Tibial nerve (tissue), 4 donors: ENCODE results near the gene TPSD1. TPM values are rescaled to one million over a fixed set of nuclear protein-coding genes. Genes with fewer than 3 reads are reported as not detected.

ENCODE experiments used
- DNase-seq, 2 donors: peaks; one replicate each; pipeline ENCODE4 v3.0.0-alpha.2; 2019; ENCODE audit warnings: low spot score in 2 of 2
- H3K27ac ChIP-seq, 4 donors: fragments of 200-600 bp; sonication (generic) in 3 of 4; one replicate each; pipeline ENCODE4 v1.5.1; 2017 to 2019; ENCODE audit warnings: mild to moderate bottlenecking in 1 of 4
- H3K27me3 ChIP-seq, 2 donors: fragments of 200-600 bp; sonication (generic) in 1 of 2; one replicate each; pipeline versions ENCODE4 v1.5.1 to v1.6.0; 2017 to 2019
- H3K36me3 ChIP-seq, 3 donors: fragments of 200-600 bp; sonication (generic); one replicate each; pipeline ENCODE4 v1.5.1; 2018 to 2019
- H3K4me1 ChIP-seq, 4 donors: fragments of 200-600 bp; sonication (generic) in 3 of 4; one replicate each; pipeline ENCODE4 v1.5.1; 2017 to 2019
- H3K4me3 ChIP-seq, 4 donors: fragments of 200-600 bp; sonication (generic) in 3 of 4; one replicate each; pipeline ENCODE4 v1.5.1; 2017 to 2019; ENCODE audit warnings: mild to moderate bottlenecking in 1 of 4, moderate library complexity in 1 of 4
- H3K9me3 ChIP-seq, 4 donors: fragments of 200-600 bp; sonication (generic) in 3 of 4; one replicate each; pipeline ENCODE4 v1.5.1; 2017 to 2019
- CTCF ChIP-seq, 5 experiments: fragments of 200-600 bp in 3 of 5; fragments of 450-650 bp in 2 of 5; sonication (generic) in 3 of 5; IDR thresholded peaks; one replicate each; pipeline ENCODE4 v1.5.1; 2016 to 2019; ENCODE audit warnings: antibody characterized with exemption in 5 of 5, mild to moderate bottlenecking in 3 of 5, moderate library complexity in 2 of 5
- EP300 ChIP-seq, 2 donors: sonication (generic); formaldehyde crosslinking; IDR thresholded peaks; one replicate each; pipeline ENCODE4 v1.6.1; 2017; ENCODE audit warnings: antibody characterized with exemption in 2 of 2, mild to moderate bottlenecking in 1 of 2
- POLR2A ChIP-seq, 2 donors: fragments of 450-650 bp; IDR thresholded peaks; one replicate each; pipeline ENCODE4 v1.6.1; 2017; ENCODE audit warnings: antibody characterized with exemption in 2 of 2, mild to moderate bottlenecking in 2 of 2, moderate library complexity in 2 of 2
- WGBS, 2 donors: methylation state at CpG; one replicate each; pipeline ENCODE4 v1.1.5; 2018; 5-methylcytosine and 5-hydroxymethylcytosine counted together
- total RNA-seq, 4 donors: library from RNA; depleted of rRNA; stranded (reverse); fragments of >200 nt; gene quantifications; one replicate each; pipeline ENCODE4 v1.1.0, GENCODE V29; 2016

Gene TPSD1
- total RNA-seq, 4 donors from 2014 or later: 2.7 to 14.0 (median 6.3) TPM; not detected in 1

DNA sequence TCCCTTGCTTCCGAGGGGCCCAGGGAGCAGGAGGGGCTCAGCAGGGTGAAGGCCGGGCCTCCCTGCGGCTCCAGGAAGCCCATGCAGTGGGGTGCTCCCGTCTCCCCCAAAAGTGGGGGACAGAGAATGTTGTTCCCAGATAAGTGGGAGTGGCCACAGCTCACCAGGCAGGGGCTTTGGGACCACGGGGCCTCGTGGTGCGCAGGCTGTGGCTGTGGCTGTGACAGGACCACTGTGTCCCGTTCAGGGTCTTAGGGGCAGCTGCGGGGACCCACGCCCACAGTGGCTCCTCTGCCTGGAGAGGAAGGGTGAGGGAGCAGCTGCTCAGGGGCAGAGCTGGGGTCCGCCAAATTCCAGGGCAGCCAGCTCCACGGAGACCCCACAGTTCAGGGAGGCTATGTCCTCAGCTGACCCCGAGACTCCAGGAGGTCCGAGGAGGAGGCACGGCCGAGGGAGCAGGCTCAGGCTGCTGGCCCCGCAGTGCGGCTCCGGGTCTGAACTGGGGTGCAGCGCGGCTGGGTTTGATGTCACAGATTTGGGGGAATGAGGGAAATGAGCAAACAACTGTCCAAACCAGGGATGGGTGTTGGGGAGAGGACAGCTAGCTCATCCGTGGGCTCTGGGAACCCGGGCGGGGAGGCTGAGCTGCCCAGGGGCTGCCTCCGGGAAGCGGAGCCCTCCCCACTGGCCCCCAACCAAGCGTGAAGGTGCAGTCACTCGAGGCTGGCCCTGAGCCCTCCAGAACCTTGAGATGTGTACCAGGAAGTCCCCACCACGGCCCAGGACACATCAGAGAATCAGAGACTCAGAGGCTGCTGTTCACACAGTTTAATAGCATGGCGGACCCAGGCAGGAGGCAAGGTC lies 23.4 kb downstream of the TPSD1 start:
- peaks cover 0 to 71% of the 10 kb centered on the region in 2 donors for H3K27me3 ChIP-seq

DNA sequence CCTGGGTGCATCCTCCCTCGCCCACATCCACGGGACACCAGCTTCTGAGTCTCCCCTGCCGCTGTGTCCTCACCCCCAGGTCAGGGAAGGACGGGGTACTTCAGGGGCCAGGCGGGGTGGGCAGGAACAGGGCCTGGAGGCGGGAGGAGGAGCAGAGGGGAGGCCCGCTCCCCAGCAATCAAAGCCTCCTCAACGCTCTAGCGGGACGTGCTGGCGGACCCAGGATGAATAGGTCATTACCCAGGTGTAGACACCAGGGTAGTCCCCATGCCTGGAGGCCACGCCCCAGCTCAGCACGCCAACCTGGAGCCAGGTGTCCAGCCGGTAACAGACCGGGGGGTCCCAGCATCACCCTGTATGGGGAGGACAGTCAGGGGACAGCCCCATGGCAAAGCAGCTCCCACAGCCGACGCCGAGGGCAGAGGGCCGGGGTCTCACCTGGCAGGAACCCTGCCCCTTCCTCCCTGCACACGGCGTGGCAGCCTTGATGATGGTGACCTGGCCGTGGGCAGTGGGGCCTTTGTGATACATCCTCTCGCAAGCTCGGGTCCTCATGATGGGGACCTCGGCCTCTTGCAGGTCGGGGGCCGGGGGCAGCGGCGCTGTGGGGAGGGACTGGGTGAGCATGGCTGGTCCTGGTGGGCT lies 24.2 kb downstream of the TPSD1 start:
- Histone ChIP-seq H3K4me3 (no peak overlapping the region), H3K4me1 (no peaks in the 10 kb centered on the region), H3K36me3 (no peaks in the 10 kb centered on the region), H3K27me3 (peaks cover 0 to 74% of the 10 kb centered on the region in 2 donors), H3K9me3 (no peaks in the 10 kb centered on the region), H3K27ac (no peak overlapping the region)
- DNase-seq: no peak
- WGBS, 2 donors: 75 to 79% methylated on average over 21 to 22 of the region's 29 CpGs
- TF ChIP-seq CTCF (IDR thresholded peaks at IDR 0.05): no peak
- TF ChIP-seq POLR2A (IDR thresholded peaks at IDR 0.05): no peak
- no peak for TF ChIP-seq EP300 (IDR thresholded peaks at IDR 0.05)

More for the DNA sequence above, 23.4 kb downstream of the TPSD1 start:
- WGBS, 2 donors: 73 to 78% methylated on average over 22 to 28 of the region's 30 CpGs
- DNase-seq: no peak
- no peaks in the 10 kb centered on the region for H3K36me3 ChIP-seq
- no peak overlapping the region for H3K4me3 ChIP-seq
- no peaks in the 10 kb centered on the region for H3K4me1 ChIP-seq
- TF ChIP-seq CTCF (IDR thresholded peaks at IDR 0.05) (no peak), EP300 (IDR thresholded peaks at IDR 0.05) (no peak), POLR2A (IDR thresholded peaks at IDR 0.05) (no peak)
- no peaks in the 10 kb centered on the region for H3K9me3 ChIP-seq
- no peak overlapping the region for H3K27ac ChIP-seq

- H3K27ac ChIP-seq: no peak overlapping the region
- 71 to 86% methylated on average over 8 of the region's 8 CpGs for WGBS, 2 donors
- DNase-seq: no peak
Observed at GRCh38 chr16:1280783-1281182, 24.9 kb downstream of the TPSD1 start.

DNA sequence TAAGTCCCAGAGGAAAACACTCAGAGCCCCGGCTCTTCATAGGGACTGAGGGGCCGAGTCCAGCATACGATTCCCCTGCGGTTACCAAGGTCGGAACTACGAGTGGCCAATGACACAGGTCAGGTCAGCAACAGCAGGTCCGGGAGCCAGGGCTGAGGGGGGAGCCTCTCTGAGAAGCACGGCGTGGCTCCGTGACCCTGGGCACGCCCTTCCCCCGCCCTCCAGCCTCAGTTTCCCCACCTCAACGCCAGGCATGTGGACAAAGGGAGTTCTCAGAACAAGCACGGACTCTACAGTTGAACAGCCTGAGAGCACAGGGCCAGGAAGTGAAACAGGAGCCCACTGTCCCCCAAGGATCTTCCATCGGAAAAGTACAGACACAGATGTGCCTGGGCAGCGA lies 25.6 kb downstream of the TPSD1 start:
- Histone ChIP-seq H3K9me3 (no peaks in the 10 kb centered on the region), H3K27me3 (peaks cover 0 to 76% of the 10 kb centered on the region in 2 donors), H3K36me3 (no peaks in the 10 kb centered on the region), H3K4me3 (no peak overlapping the region), H3K4me1 (no peaks in the 10 kb centered on the region), H3K27ac (no peak overlapping the region)
- WGBS, 2 donors: 63 to 68% methylated on average over 16 of the region's 16 CpGs
- DNase-seq: no peak
- TF ChIP-seq EP300 (IDR thresholded peaks at IDR 0.05) (no peak), POLR2A (IDR thresholded peaks at IDR 0.05) (no peak), CTCF (IDR thresholded peaks at IDR 0.05) (no peak)

More at GRCh38 chr16:1280783-1281182, 24.9 kb downstream of the TPSD1 start:
- no peaks in the 10 kb centered on the region for H3K9me3 ChIP-seq
- H3K4me1 ChIP-seq: no peaks in the 10 kb centered on the region
- no peak for TF ChIP-seq CTCF (IDR thresholded peaks at IDR 0.05)
- peaks cover 0 to 76% of the 10 kb centered on the region in 2 donors for H3K27me3 ChIP-seq
- H3K36me3 ChIP-seq: no peaks in the 10 kb centered on the region
- no peak overlapping the region for H3K4me3 ChIP-seq
